IMR-90 (cell line): ENCODE data around the gene HEPH. TPM values are rescaled to one million over a fixed set of nuclear protein-coding genes. Genes with fewer than 3 reads are reported as not detected.
A peak's percentile ranks its signal among the peaks of the same experiment; 100 is the strongest.

Experiments
- ATAC-seq: fragments of 200-7000 bp; cut with Tn5 transposase; 2 replicates; pipeline ENCODE4 v1.9.1; 2020; ENCODE audit warnings: low read depth, mild to moderate bottlenecking, moderate library complexity
- BruUV-seq: library from RNA; stranded (reverse); fragments of 400-500 nt; replicated peaks from 2 replicates; lab custom pipeline; 2021; lab: Mats Ljungman, UMichigan
- CTCF ChIA-PET: fragments of 300-600 bp; formaldehyde crosslinking; extraction: SDS; loops from one replicate; lab custom pipeline; 2021; ENCODE audit warnings: antibody characterized with exemption; lab: Yijun Ruan, JAX
- POLR2A ChIA-PET: fragments of 300-600 bp; sonication (Branson Sonifier 250); formaldehyde crosslinking; loops from one replicate; lab custom pipeline; 2022; ENCODE audit warnings: antibody characterized with exemption; ENCODE audit not compliant: unreplicated experiment; lab: Charles Lee
- DNase-seq: peaks from one replicate; pipeline ENCODE4 v3.0.0; 2013
- H2AFZ ChIP-seq: replicated peaks from 2 replicates; pipeline ENCODE3; 2013; ENCODE audit warnings: low read length, mild to moderate bottlenecking; ENCODE audit not compliant: poor library complexity
- H2AK5ac ChIP-seq: 2 replicates; pipeline ENCODE4 v1.6.1; 2013; ENCODE audit warnings: low read depth, low read length, inconsistent platforms
- H2AK9ac ChIP-seq: replicated peaks from 2 replicates; pipeline ENCODE3; 2013; ENCODE audit warnings: mild to moderate bottlenecking, low read depth, low read length, moderate library complexity; ENCODE audit not compliant: poor library complexity
- H2BK120ac ChIP-seq: 2 replicates; pipeline ENCODE4 v1.6.1; 2013; ENCODE audit warnings: low read depth, low read length, inconsistent platforms
- H2BK15ac ChIP-seq: 3 replicates; pipeline ENCODE4 v1.6.1; 2013; ENCODE audit warnings: low read depth, low read length, inconsistent platforms
- H2BK20ac ChIP-seq: 2 replicates; pipeline ENCODE4 v1.6.1; 2013; ENCODE audit warnings: low read depth, mild to moderate bottlenecking, inconsistent platforms, low read length, moderate library complexity
- H2BK5ac ChIP-seq: 2 replicates; pipeline ENCODE4 v1.6.1; 2013; ENCODE audit warnings: mild to moderate bottlenecking, low read depth, low read length, inconsistent platforms; ENCODE audit not compliant: poor library complexity, severe bottlenecking
- H3K14ac ChIP-seq: replicated peaks from 2 replicates; pipeline ENCODE4 v1.6.1; 2013; ENCODE audit warnings: low read depth, low read length, inconsistent platforms
- H3K18ac ChIP-seq: 2 replicates; pipeline ENCODE4 v1.6.1; 2013; ENCODE audit warnings: low read depth, low read length, control low read depth
- H3K23ac ChIP-seq: 2 replicates; pipeline ENCODE4 v1.6.1; 2013; ENCODE audit warnings: low read depth, low read length, inconsistent platforms
- H3K27ac ChIP-seq: 2 replicates; pipeline ENCODE4 v1.5.1; 2013; ENCODE audit warnings: mild to moderate bottlenecking, control low read depth, low read length; ENCODE audit not compliant: insufficient read depth
- H3K27me3 ChIP-seq: 2 replicates; pipeline ENCODE4 v1.6.1; 2013; ENCODE audit warnings: low read length; ENCODE audit not compliant: control insufficient read depth, insufficient read depth
- H3K36me3 ChIP-seq: 2 replicates; pipeline ENCODE4 v1.6.1; 2013; ENCODE audit warnings: low read length, mixed read lengths; ENCODE audit not compliant: control insufficient read depth, insufficient read depth
- H3K4ac ChIP-seq: 2 replicates; pipeline ENCODE4 v1.6.1; 2013; ENCODE audit warnings: low read depth, low read length, inconsistent platforms
- H3K4me1 ChIP-seq: 2 replicates; pipeline ENCODE4 v1.6.1; 2013; ENCODE audit warnings: low read length, mixed read lengths; ENCODE audit not compliant: control insufficient read depth, insufficient read depth
- H3K4me2 ChIP-seq: 2 replicates; pipeline ENCODE4 v1.6.1; 2013; ENCODE audit warnings: low read depth, mild to moderate bottlenecking, control low read depth, low read length, moderate library complexity
- H3K4me3 ChIP-seq: 2 replicates; pipeline ENCODE4 v1.5.1; 2013; ENCODE audit warnings: low read depth, mild to moderate bottlenecking, control low read depth, low read length, moderate library complexity; ENCODE audit not compliant: insufficient read depth
- H3K56ac ChIP-seq: 2 replicates; pipeline ENCODE4 v1.6.1; 2013; ENCODE audit warnings: low read length, inconsistent platforms; ENCODE audit not compliant: insufficient read depth; ENCODE audit errors: extremely low read depth
- H3K79me1 ChIP-seq, 2 experiments: 2 replicates each; pipeline ENCODE4 v1.6.1; 2013; ENCODE audit warnings: low read length in 2 of 2, inconsistent platforms in 1 of 2, low read depth in 1 of 2
- H3K9ac ChIP-seq: 2 replicates; pipeline ENCODE4 v1.6.1; 2013; ENCODE audit warnings: low read depth, low read length, control low read depth
- H3K9me1 ChIP-seq: 2 replicates; pipeline ENCODE4 v1.6.1; 2013; ENCODE audit warnings: low read length, inconsistent platforms; ENCODE audit not compliant: insufficient read depth
- H3K9me3 ChIP-seq: 2 replicates; pipeline ENCODE4 v1.6.1; 2013; ENCODE audit warnings: low read length; ENCODE audit not compliant: control insufficient read depth, insufficient read depth
- H4K20me1 ChIP-seq: 2 replicates; pipeline ENCODE4 v1.6.1; 2013; ENCODE audit warnings: low read length, inconsistent platforms; ENCODE audit not compliant: insufficient read depth
- H4K5ac ChIP-seq: 2 replicates; pipeline ENCODE4 v1.6.1; 2013; ENCODE audit warnings: mild to moderate bottlenecking, low read depth, low read length, control low read depth
- H4K8ac ChIP-seq, 2 experiments: 2 replicates each; pipeline ENCODE4 v1.6.1; 2013; ENCODE audit warnings: low read depth in 2 of 2, low read length in 2 of 2, control low read depth in 1 of 2, inconsistent platforms in 1 of 2
- H4K91ac ChIP-seq: 2 replicates; pipeline ENCODE4 v1.6.1; 2013; ENCODE audit warnings: low read depth, low read length, inconsistent platforms; ENCODE audit not compliant: insufficient read depth
- MAFK ChIP-seq: IDR thresholded peaks from 2 replicates; pipeline ENCODE4 v1.6.1; 2012; ENCODE audit warnings: low read depth, low read length, improper control_type of control experiment
- SMC3 ChIP-seq: fragments of 150-350 bp; IDR thresholded peaks from 2 replicates; pipeline ENCODE4 v1.6.1; 2016; ENCODE audit warnings: low read depth, mild to moderate bottlenecking, antibody characterized with exemption, low read length, moderate library complexity
- dilution Hi-C: fragments of 300-500 bp; cut with HindIII; formaldehyde crosslinking; loops from one replicate; pipeline ENCODE4 v1.14.3; 2018; ENCODE audit warnings: low sequenced_read_pairs; ENCODE audit not compliant: unreplicated experiment
- in situ Hi-C: fragments of 300-500 bp; cut with MboI; formaldehyde crosslinking; loops from 3 replicates; pipeline ENCODE4 v1.14.3; 2019; ENCODE audit warnings: low sequenced_read_pairs, inconsistent platforms, mixed read lengths
- intact Hi-C: fragments of 100-400 bp; cut with micrococcal nuclease; formaldehyde crosslinking; loops from 2 replicates; pipeline ENCODE4 v1.10.0; 2022
- polyA plus RNA-seq, 3 experiments: library from polyadenylated mRNA; depleted of rRNA; stranded (reverse); fragments of >200 nt; gene quantifications; 2 replicates each; pipeline ENCODE4 v1.2.3, GENCODE V29; 2012; ENCODE audit warnings: low replicate concordance in 1 of 3
- total RNA-seq: library from RNA; depleted of rRNA; stranded (reverse); fragments of >200 nt; gene quantifications from 2 replicates; pipeline ENCODE4 v1.2.3, GENCODE V29; 2012; rRNA removed

HEPH gene
- total and polyA plus RNA-seq, 2 of the 4 experiments (the other 2 are of a cell fraction) = 23.5 to 29.5 TPM

GRCh38 chrX:66262807-66263206 lies 98.8 kb downstream of the HEPH start:
- H3K18ac ChIP-seq = no peak overlapping the region
- H3K4me3 ChIP-seq = no peak overlapping the region
- no peak overlapping the region for H2AK9ac ChIP-seq
- H3K9ac ChIP-seq = no peak overlapping the region
- no peak overlapping the region for H2BK15ac ChIP-seq
- no peak overlapping the region for H2BK120ac ChIP-seq
- CTCF ChIA-PET = no interaction called here
- H3K4ac ChIP-seq = no peak overlapping the region
- H3K9me3 ChIP-seq = no peaks in the 10 kb centered on the region
- no peaks in the 10 kb centered on the region for H3K9me1 ChIP-seq
- no peaks in the 10 kb centered on the region for H3K36me3 ChIP-seq
- no peak overlapping the region for H3K56ac ChIP-seq
- no peak overlapping the region for H2AFZ ChIP-seq
- no peak overlapping the region for H3K23ac ChIP-seq
- POLR2A ChIA-PET = no interaction called here
- no peak for TF ChIP-seq SMC3
- peak; percentile 86 for TF ChIP-seq MAFK
- H4K20me1 ChIP-seq = no peaks in the 10 kb centered on the region
- H4K5ac ChIP-seq = no peak overlapping the region
- no TSS peak for BruUV-seq
- DNase-seq (no peak), ATAC-seq (no peak)
- no peak overlapping the region for H4K91ac ChIP-seq
- no peak overlapping the region for H3K4me2 ChIP-seq
- no peak overlapping the region for H3K27ac ChIP-seq
- H2BK20ac ChIP-seq = no peak overlapping the region
- no peak overlapping the region for H2AK5ac ChIP-seq
- in situ Hi-C loops = no loop called here
- intact Hi-C loops = no loop called here
- H3K4me1 ChIP-seq = no peaks in the 10 kb centered on the region
- no peak overlapping the region for H4K8ac ChIP-seq
- dilution Hi-C loops = no loop called here
- no peaks in the 10 kb centered on the region for H3K27me3 ChIP-seq
- H2BK5ac ChIP-seq = no peak overlapping the region
- H3K14ac ChIP-seq = no peak overlapping the region
- H3K79me1 ChIP-seq = no peaks in the 10 kb centered on the region

Other genes starting within 250 kb of the HEPH start
- not detected in 2 replicates for gene VSIG4, start 124.2 kb upstream of the HEPH start, total RNA-seq
- gene VSIG4, start 124.2 kb upstream of the HEPH start, polyA plus RNA-seq (2012; rRNA removed) = not detected in 2 replicates